ENCODE data around the gene FLNB.
"Not testable (repeated sequence)": the region's sequence is repeated elsewhere in the genome, so short reads cannot be mapped to it uniquely, and the experiment has no call there.

Gene FLNB

DNA sequence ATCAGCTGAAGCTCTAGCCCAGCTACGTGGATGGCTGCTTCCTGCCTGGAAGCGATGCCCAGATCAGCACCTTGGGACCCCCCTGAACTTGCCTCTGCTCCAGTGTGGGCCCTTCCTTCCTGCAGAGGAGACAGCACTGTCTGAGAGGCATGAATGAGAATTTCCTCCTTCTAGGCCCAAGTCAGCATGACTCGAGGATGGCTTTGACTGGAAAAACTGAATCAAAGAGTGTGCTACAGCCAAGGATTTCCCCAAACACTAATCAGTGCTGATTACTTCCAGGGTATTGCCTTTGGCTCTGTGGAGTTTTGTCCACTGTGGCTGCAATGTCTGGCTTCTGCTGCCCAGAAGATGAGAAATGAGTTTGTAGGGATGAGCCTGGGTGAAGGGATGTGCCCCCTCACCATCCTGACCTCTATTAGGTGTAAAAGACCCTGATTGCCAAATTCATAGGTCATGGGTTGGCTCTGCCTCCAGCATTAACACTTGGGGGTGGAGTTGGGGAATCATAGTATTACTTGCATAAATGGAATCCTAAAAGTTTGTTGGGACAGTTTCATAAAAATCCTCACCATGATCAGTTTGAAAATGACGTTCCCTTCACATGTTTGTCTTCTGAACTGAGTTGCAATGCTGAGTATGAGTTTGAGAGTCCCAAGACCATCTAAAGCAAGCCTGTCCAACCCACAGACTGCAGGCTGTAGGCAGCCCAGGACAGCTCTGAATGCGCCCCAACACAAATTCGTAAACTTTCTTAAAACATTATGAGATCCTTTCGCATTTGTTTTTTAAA is 36.7 kb downstream of the FLNB start:
- TF ChIP-seq, protein P1, sequence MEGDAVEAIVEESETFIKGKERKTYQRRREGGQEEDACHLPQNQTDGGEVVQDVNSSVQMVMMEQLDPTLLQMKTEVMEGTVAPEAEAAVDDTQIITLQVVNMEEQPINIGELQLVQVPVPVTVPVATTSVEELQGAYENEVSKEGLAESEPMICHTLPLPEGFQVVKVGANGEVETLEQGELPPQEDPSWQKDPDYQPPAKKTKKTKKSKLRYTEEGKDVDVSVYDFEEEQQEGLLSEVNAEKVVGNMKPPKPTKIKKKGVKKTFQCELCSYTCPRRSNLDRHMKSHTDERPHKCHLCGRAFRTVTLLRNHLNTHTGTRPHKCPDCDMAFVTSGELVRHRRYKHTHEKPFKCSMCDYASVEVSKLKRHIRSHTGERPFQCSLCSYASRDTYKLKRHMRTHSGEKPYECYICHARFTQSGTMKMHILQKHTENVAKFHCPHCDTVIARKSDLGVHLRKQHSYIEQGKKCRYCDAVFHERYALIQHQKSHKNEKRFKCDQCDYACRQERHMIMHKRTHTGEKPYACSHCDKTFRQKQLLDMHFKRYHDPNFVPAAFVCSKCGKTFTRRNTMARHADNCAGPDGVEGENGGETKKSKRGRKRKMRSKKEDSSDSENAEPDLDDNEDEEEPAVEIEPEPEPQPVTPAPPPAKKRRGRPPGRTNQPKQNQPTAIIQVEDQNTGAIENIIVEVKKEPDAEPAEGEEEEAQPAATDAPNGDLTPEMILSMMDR (conservative IDR thresholded peaks at IDR 0.05; ENCODE audit: low read depth, low read length), result no peak
- DNase-seq (ENCODE audit: low read depth), result no peak
- H3K4me3 ChIP-seq (ENCODE audit: low read depth, low read length), result no peak overlapping the region

GRCh38 chr3:58047826-58048225 is 39.6 kb downstream of the FLNB start:
- H3K4me3 ChIP-seq (ENCODE audit: low read depth, low read length), result no peak overlapping the region
- TF ChIP-seq, protein P1 (conservative IDR thresholded peaks at IDR 0.05; ENCODE audit: low read depth, low read length), result no peak
- DNase-seq (ENCODE audit: low read depth), result peak; percentile 94

DNA sequence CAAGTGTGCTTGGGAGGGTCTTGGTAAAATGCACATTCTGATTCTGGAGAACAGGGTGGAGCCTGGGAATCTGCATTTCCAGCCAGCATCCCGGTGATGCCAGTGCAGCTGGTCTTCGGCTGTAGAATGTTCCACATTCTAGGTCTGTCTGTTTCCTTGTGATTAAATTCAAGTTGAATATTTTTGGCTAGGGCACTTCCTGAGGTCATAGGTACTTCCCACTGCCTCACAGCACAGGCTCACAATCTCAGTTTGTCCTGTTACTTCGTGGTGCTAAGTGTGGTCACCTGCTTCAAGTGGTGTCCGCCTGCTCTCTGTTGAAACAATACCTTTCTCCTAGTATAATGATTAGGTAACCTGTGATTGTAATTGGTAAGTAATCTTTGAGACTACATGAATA is 40.1 kb downstream of the FLNB start:
- TF ChIP-seq, protein P1 (conservative IDR thresholded peaks at IDR 0.05; ENCODE audit: low read depth, low read length), result no peak
- H3K4me3 ChIP-seq (ENCODE audit: low read depth, low read length), result no peak overlapping the region
- DNase-seq (ENCODE audit: low read depth), result peak; percentile 71

- H3K4me3 ChIP-seq (ENCODE audit: low read depth, low read length), result no peak overlapping the region
- peak; percentile 85 for DNase-seq (ENCODE audit: low read depth)
- TF ChIP-seq, protein P1 (conservative IDR thresholded peaks at IDR 0.05; ENCODE audit: low read depth, low read length), result no peak
These were observed 41.0 kb downstream of the FLNB start for GRCh38 chr3:58049143-58049785.

- DNase-seq (ENCODE audit: low read depth), result peak; percentile 91
- TF ChIP-seq, protein P1 (conservative IDR thresholded peaks at IDR 0.05; ENCODE audit: low read depth, low read length), result no peak
- H3K4me3 ChIP-seq (ENCODE audit: low read depth, low read length), result no peak overlapping the region
These were observed 43.0 kb downstream of the FLNB start for GRCh38 chr3:58051196-58051595.

DNA sequence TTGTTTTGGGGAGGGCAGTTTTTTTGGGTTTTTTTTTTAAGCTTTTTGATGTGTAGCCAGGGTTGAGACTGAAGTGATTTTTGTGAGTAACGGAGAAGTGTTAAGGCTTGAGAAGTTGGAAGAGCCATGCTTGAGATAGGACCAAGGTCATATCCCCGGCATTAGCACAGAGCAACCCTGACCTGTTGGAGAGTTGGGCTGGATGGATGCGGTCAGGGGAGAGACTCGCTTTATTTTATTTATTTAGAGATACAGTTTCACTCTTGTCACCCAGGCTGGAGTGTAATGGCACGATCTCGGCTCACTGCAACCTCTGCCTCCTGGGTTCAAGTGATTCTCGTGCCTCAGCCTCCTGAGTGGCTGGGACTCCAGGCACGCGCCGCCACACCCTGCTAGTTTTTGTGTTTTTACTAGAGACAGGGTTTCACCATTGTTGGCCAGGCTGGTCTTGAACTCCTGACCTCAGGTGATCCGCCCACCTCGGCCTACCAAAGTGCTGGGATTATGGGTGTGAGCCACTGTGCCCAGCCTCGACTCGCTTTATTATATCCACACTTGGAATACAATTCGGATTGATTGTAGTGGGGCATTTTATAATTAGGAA is 43.5 kb downstream of the FLNB start:
- H3K4me3 ChIP-seq (ENCODE audit: low read depth, low read length); DNase-seq (ENCODE audit: low read depth): not testable (repeated sequence)

DNA sequence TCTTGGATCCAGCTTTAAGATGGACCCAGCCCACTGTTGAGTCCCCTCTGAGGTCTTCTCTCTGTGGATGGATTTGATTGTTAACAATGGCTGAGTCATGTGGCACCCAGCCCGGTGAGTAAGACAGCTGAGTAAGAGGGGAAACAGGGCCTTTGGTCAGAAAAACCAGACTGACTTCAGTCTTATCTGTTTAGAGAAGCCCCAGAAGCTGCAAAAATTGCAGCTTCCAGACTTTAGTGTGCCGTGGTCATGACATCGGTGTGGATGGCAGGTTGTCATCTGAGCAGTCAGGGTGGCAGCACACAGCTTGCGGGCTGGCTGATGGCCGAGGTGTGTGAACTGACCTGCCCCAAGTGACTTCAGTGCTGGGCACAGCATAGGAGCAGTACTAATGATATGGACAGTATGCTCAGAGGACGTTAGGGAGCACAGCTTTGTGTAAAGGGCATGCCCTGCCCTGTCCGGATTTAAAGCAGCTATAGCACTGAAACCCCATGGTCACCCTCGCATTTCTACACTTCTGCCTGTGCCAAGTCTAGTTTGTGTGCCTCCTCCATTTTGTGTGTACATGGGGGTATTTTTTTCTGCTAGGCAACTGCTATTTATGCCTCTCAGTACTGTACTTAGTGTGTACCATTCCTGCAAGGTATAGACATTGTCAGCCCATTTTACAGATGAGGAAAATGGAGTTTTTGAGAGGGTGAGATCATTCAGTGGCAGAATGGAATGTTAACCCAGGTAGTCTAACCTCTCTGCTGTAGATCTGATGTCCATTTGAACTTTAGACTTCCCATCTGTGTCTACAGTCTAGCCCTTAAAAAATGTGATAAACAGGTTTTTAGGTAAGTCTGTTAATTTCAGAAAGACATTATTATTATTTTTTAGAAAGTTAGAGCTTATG is 44.4 kb downstream of the FLNB start:
- DNase-seq (ENCODE audit: low read depth), result peak; percentile 94
- TF ChIP-seq, protein P1 (conservative IDR thresholded peaks at IDR 0.05; ENCODE audit: low read depth, low read length), result no peak
- H3K4me3 ChIP-seq (ENCODE audit: low read depth, low read length), result no peak overlapping the region

Data from choroid plexus epithelial cell (primary cell).